ENCODE data around the gene CPEB2.
"Not testable (repeated sequence)": the region's sequence is repeated elsewhere in the genome, so short reads cannot be mapped to it uniquely, and the experiment has no call there.

The CPEB2 gene

GRCh38 chr4:15063341-15063740, 61.1 kb downstream of the CPEB2 start:
- DNase-seq = no peak

GRCh38 chr4:15065516-15065915, 63.2 kb downstream of the CPEB2 start:
- DNase-seq = no peak

GRCh38 chr4:15066140-15066539, 63.9 kb downstream of the CPEB2 start:
- DNase-seq = no peak

GRCh38 chr4:15068298-15068697, 66.0 kb downstream of the CPEB2 start:
- no peak for DNase-seq

GRCh38 chr4:15075875-15076274, 73.6 kb downstream of the CPEB2 start:
- no peak for DNase-seq

- no peak for DNase-seq
These were observed 75.7 kb downstream of the CPEB2 start for GRCh38 chr4:15077969-15078368.

- no peak for DNase-seq
These were observed 76.7 kb downstream of the CPEB2 start for GRCh38 chr4:15078682-15079642.

GRCh38 chr4:15084780-15085179, 82.5 kb downstream of the CPEB2 start:
- DNase-seq = no peak

GRCh38 chr4:15085762-15086161, 83.5 kb downstream of the CPEB2 start:
- not testable (repeated sequence) for DNase-seq

GRCh38 chr4:15086259-15086658, 84.0 kb downstream of the CPEB2 start:
- not testable (repeated sequence) for DNase-seq

- no peak for DNase-seq
These were observed 86.2 kb downstream of the CPEB2 start for GRCh38 chr4:15088394-15089035.

GRCh38 chr4:15089979-15090378, 87.7 kb downstream of the CPEB2 start:
- DNase-seq = no peak

GRCh38 chr4:15100380-15100779, 98.1 kb downstream of the CPEB2 start:
- no peak for DNase-seq

GRCh38 chr4:15100994-15101695, 98.9 kb downstream of the CPEB2 start:
- DNase-seq = no peak

- DNase-seq = no peak
These were observed 102.5 kb downstream of the CPEB2 start for GRCh38 chr4:15104825-15105224.

GRCh38 chr4:15106399-15106798, 104.1 kb downstream of the CPEB2 start:
- DNase-seq = no peak

GRCh38 chr4:15109600-15109999, 107.3 kb downstream of the CPEB2 start:
- no peak for DNase-seq

- no peak for DNase-seq
These were observed 107.9 kb downstream of the CPEB2 start for GRCh38 chr4:15110120-15110571.

GRCh38 chr4:15116509-15117079, 114.3 kb downstream of the CPEB2 start:
- DNase-seq = no peak

- peak; percentile 64 for DNase-seq
These were observed 115.1 kb downstream of the CPEB2 start for GRCh38 chr4:15117270-15117946.

- DNase-seq = no peak
These were observed 116.0 kb downstream of the CPEB2 start for GRCh38 chr4:15118292-15118691.
